Measurements from ENCODE around the gene CR1.
"Not testable (repeated sequence)": the region's sequence is repeated elsewhere in the genome, so short reads cannot be mapped to it uniquely, and the experiment has no call there.

Gene CR1

DNA sequence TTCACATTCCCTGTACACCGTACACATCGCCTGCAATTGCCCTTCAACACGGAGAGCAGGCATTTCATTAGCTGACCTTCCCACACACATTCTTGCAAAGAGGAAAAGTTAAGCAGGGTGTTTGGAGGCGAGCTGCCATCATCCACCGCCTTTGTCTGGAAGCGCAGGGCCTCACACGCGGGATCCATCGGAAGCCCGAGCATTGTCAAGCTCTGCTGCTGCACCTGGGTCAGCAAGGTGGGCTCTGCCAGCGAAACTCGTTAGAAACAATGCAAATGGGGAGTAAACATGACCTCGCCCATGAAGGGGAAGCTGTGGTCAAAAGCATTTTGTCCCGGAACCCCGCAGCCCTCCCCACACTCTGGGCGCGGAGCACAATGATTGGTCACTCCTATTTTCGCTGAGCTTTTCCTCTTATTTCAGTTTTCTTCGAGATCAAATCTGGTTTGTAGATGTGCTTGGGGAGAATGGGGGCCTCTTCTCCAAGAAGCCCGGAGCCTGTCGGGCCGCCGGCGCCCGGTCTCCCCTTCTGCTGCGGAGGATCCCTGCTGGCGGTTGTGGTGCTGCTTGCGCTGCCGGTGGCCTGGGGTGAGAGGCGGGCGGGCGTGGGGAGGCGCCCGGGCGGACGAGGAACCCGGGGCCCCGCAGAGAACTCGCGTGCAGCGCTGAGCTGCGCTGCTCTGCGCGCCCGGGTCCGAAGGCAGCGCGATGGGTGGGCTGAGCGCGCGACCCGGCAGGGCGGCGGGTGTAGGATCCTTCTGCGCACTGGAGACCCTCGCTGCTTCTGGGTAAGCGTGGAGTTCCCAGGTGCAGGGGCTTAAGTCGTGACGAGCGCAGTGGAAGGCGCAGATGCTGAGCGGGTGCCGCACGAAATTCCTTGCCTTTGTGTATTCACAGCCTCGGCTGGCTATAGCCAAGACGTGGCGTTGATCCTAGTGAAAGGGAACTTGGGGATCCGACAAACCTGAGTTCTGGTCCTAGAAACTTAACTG is at the start of gene CR1:
Gene CR1, plus strand, starts transcription at position 357 of the 992 bp plus-strand sequence. Its CDS starts 111 bp downstream, at position 468.
- no peak for DNase-seq (ENCODE audit: low read depth)

GRCh38 chr1:207453710-207454045 is 42.3 kb upstream of the CR1 start:
- no peak for DNase-seq (ENCODE audit: low read depth)

DNA sequence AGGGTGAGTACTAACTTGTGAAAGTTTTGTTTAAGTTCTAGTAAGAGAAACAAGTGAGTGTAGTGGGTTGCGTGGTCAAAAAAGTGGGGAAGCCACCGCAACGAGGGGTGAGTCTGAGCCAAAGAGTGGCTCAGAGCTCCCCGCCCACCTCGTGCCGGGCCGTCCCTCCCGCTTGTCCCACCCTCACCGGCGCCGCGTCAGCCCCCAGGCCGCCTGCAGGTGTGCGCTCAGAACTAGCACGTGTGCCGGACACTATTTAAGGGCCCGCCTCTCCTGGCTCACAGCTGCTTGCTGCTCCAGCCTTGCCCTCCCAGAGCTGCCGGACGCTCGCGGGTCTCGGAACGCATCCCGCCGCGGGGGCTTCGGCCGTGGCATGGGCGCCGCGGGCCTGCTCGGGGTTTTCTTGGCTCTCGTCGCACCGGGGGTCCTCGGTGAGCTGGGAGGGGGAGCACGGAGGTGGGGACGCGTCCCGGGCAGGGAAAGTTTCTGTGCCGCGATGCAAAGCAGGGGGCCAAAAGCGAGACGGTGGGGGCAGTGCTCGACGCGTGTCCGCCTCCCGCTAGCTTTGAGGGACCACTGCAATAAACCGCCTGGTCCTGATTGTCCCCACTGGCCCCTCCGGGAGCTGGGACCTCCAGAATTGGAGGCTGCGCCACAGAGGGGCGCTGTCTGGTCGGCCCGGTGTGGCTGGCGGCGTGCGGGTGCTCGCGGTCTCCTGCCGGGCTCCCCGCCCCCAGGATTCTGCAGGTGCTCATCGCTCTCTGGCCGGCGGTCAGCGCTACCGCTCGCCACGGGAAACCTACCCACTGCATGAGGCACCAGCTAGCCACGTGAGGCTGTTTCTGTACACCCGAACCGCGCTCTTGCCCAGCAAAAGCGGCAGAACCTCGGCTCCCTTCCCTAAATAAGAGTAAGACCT is 41.7 kb upstream of the CR1 start, which contains the start of gene CR2:
Gene CR2, plus strand, starts transcription at position 283 of the 919 bp plus-strand sequence. Its CDS starts 91 bp downstream, at position 374.
- DNase-seq (ENCODE audit: low read depth), result peak; percentile 29

DNA sequence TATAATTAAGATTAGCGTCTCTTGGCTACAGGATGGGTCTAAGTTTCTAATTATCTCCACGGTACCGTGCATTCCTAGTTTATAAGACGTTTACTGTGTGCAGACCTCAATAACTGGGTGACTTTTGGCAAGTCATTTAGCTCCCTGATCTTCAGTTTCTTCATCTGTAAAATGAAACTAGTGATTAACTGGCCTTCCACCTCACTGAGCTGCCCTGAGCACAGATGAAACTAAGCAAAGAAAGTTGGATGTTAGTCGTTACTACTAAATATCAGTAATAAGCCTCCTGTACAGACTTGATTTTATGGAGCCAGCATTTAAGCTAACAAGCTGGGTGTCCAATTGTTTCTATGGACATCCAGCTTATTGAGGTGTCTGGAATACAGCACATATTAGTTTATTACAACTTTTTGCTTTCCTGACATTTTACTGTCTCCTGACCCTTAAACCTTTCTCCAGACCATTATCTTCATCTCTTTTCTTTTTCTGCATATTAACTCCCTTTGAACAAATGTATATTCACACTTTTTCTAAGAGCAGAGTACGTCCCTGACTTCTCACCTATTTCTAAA is 40.7 kb upstream of the CR1 start:
- no peak for DNase-seq (ENCODE audit: low read depth)

DNA sequence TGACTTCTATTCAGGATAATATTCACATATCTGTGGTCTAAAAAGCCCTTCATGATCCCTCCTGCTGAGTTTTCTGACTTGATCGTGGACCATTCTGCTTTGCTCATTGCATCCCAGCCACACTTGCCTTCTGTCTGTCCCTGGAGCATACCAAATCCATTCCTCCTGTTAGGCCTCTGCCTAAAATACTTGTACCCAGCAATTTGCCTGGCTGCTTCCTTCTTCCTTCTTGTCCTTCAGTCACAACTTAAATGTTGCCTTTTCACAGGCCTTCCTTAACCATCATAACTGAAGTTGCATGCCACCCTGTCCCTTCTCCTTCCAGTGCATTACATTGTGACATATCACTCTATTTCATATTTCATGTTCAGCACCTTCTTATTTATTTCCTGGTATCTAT is 37.5 kb upstream of the CR1 start:
- no peak for DNase-seq (ENCODE audit: low read depth)

DNA sequence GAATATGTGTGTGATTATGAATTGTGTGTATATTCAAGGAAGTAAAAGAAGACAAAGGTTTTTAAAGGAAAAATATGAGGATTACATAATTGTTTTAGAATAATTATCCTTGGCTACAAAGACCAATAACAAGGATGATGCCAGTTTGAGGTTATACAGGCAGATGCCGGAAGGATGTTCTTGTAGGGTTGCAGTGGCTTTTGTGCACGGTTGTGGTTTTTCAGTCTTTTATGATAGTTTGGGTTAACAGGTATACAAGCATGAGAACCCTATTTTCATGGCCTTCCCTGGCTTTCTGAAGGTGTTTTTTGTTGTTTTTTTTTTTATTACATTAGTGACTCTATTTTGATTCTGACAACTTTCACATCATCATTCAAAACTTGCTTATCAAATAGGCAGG is 36.9 kb upstream of the CR1 start:
- no peak for DNase-seq (ENCODE audit: low read depth)

DNA sequence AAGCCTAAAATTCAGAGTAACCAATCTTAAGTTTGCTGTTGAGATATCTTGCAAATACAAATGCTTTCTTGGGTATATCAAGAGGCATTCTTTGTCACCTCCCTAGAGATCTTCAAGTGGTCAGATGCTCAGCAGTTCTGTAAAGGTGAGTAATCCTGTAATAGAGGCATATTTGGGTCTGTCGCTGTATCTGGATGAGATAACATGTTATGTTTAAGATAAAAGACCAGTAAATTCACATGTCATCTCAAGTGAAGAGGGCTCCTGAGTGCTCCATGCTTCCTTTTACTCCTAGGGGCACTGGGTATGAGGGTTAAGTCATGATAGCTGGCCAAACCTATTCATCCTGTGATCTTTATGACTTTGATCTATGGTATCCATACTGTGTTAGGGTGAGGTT is 34.3 kb upstream of the CR1 start:
- no peak for DNase-seq (ENCODE audit: low read depth)

DNA sequence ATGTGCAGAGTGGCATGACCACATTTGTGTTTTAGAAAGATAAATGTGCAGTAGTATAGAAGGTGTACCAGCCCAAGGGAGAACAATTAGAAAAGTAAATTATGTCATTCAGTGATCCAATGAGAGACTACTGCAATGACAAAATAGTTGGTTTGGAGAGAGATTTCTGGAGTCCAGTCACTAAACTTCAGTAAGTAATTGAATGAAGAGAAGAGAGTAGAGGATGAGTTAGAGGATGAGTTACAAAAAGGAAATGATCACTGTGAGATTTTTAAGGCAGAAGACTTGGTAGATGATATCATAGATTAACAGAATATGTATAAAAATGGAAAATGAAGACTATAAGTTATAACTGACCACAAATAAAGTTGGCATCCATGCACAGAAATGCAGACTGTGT is 33.4 kb upstream of the CR1 start:
- no peak for DNase-seq (ENCODE audit: low read depth)

GRCh38 chr1:207463021-207463420 is 32.9 kb upstream of the CR1 start:
- no peak for DNase-seq (ENCODE audit: low read depth)

DNA sequence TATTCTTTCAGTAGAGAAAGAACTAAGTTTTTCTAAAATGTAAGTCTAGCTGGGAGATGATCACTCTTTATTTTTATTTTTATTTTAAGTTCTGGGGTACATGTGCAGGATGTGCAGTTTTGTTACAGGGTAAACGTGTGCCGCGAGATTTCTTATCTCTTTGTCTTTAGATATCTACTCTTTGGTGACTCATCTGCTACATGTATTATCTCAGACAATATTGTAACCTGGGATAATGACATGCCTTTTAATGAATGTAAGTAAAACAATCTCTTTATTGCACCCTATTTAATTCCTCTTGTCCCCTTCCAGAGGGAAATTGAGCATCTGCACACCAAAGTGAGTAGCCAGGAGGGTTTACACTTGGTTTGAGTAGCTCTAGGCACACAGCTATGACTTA is 32.4 kb upstream of the CR1 start:
- DNase-seq (ENCODE audit: low read depth), result no peak

- no peak for DNase-seq (ENCODE audit: low read depth)
Observed at GRCh38 chr1:207470927-207471326, 25.0 kb upstream of the CR1 start.

DNA sequence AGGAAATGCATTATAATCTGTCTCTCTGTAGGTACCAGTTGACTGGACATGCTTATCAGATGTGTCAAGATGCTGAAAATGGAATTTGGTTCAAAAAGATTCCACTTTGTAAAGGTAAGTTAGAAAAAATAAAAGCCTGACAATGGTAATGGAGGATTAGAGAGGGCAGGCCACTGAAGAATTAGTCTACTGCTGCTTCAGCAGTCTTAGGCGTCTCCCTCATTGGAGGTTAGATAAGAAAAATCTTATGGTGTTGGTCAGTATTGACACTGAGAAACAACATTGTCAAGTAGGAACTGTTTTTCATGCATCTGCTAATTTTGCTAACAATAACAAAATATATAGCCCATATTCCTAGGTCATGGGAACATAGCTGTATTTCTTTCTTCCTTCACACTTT is 21.7 kb upstream of the CR1 start:
- DNase-seq (ENCODE audit: low read depth), result no peak

GRCh38 chr1:207486198-207486597 is 9.8 kb upstream of the CR1 start:
- DNase-seq (ENCODE audit: low read depth), result no peak

DNA sequence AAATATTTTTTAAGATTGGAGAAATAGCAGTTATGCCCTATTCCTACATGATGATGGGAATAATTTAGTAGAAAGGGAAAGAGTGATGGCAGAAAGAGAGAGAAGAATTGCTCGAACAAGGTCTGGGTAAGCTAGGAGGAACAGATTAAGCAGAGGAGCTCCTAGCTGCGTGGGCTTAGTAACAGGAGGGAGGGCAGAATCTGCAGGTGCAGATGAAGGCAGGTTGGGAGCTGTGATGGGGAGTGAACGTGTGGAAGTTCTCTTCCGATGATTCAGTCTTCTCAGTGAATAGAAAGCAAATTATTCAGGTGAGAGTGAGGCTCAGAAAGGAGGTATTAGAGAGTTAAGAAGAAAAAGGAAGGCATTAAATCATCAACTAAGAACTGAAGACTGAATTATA is 8.3 kb upstream of the CR1 start:
- DNase-seq (ENCODE audit: low read depth), result no peak

- DNase-seq (ENCODE audit: low read depth), result no peak
Observed at GRCh38 chr1:207493212-207493611, 2.7 kb upstream of the CR1 start.

DNA sequence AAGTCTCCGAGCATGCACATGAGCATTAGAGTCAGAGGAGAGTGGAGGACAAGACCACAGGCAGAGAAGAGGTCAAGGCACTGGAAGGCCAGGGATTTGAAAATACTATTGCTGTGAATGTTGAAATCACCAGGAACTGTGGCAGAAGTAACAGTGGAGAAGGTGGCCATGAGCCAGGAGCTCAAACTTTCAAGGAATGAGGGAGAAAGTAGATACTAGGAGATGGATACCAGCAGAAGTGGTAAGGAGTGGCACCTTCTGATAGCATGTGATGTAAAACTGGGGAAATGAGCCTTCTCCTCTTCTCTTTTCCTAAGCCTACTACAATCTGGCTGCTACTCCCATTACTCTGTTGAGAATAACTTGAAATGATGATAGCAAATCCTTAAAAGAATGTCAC is 1.8 kb upstream of the CR1 start:
- no peak for DNase-seq (ENCODE audit: low read depth)

GRCh38 chr1:207495281-207495680 is 676 bp upstream of the CR1 start:
- DNase-seq (ENCODE audit: low read depth), result not testable (repeated sequence)

DNA sequence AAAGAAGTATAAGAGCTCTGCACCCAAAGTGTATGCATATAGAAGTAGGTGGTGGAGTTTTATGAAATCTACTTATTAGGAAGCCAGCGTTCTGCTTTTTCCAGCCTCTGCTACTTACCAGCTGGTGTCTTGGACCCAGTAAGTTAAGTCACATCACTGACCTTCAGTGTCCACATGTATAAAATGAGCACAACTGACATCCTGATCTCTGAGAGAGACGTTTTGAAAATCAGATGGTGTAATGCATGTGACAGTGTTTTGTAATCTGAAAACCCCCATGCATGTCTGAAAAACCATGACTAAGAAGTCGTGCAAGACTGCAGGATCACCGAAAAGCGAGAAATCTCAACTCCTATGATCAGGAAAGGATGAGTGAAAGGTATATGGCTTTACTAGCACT is 2.0 kb downstream of the CR1 start:
- DNase-seq (ENCODE audit: low read depth), result no peak

DNA sequence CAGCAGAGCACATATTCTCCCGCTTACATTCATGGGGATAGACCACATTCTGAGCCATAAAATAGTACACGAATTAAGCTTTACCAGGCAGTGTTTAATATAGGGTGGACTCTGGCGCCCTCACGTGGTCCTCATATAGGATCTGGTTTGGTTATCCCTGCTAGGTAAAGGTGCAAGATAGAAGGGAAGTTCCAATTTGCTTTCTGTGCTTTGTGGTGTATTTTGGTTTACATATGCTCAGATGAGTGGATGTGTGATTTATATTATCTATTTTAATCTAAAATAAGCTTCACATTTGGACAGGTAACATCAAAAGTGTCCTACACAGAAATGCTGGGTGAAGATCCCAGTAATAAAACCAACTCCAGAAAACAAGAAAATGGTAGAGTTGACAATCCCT is 3.6 kb downstream of the CR1 start:
- DNase-seq (ENCODE audit: low read depth), result peak; percentile 44

DNA sequence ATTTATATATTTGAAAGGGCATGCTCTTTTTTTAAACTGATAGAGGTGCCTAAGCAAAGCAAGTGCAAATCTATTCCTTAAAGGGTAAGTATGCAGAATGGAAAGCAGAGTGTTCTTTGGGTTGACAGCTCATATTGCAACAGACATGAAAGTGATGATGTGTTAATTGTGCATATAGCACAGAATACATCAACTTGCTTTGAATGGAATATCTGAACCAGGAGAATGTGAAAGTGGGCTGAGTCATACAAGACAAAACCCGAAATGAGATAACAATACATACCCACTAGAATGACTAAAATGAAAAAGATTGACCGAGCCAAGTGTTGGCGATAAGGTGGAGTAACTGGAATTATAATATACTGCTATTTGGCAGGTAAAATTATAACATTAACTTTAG is 4.3 kb downstream of the CR1 start:
- DNase-seq (ENCODE audit: low read depth), result no peak

- DNase-seq (ENCODE audit: low read depth), result no peak
Observed at GRCh38 chr1:207501071-207501470, 5.1 kb downstream of the CR1 start.

- no peak for DNase-seq (ENCODE audit: low read depth)
Observed at GRCh38 chr1:207502726-207503125, 6.8 kb downstream of the CR1 start.
